GM18507 (cell line): Measurements from ENCODE around the gene TP53BP2.
"Not testable (repeated sequence)": the region's sequence is repeated elsewhere in the genome, so short reads cannot be mapped to it uniquely, and the experiment has no call there.

Experiments used
- DNase-seq: peaks from one replicate; pipeline ENCODE4 v3.0.0; 2011; ENCODE audit warnings: low read depth; ENCODE audit not compliant: insufficient read length; ENCODE audit errors: extremely low spot score
- FAIRE-seq: peaks from 2 replicates; lab custom pipeline; 2011; peaks lifted over from hg19 to GRCh38; lab: Jason Lieb, UNC

The TP53BP2 gene

DNA sequence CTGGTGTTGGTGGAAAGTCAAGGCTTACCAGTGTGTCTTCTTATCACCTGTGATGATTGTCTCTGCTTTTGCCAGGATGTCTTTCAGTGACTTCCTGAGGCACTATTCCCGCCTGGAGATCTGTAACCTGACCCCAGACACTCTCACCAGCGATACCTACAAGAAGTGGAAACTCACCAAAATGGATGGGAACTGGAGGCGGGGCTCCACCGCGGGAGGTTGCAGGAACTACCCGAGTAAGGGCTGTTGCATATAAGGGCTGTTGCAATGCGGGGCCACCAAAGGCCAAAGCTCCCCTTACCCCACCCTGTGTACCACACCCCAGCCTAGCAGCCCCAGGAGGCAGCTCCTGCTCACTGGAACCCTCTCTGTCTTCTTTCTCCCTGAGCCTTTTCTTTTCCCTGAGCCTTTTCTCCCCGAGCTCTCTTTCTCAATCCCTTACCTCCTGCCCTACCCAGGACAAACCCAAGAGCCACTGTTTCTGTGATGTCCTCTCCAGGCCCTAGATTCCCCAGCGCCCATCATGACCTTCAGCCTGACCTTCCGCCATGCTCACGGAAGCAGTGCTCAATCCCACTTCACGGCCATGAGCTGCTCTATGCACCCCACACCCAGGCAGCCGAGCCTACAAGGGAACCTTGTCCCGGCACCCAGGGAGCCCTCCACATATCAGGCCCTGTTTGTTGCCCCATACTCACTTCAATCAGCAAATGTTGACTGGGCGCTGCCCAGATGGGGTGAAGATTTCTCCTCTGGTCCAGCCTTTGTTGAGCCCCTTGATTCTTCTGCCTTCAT is 92.8 kb downstream of the TP53BP2 start:
- no peak for FAIRE-seq
- DNase-seq = no peak

GRCh38 chr1:223751696-223752095 is 94.1 kb downstream of the TP53BP2 start:
- FAIRE-seq (no peak), DNase-seq (no peak)

- FAIRE-seq (no peak), DNase-seq (no peak)
These were observed 94.8 kb downstream of the TP53BP2 start for GRCh38 chr1:223750730-223751570.

- FAIRE-seq = peak; percentile 69
- peak; percentile 47 for DNase-seq
These were observed 96.7 kb downstream of the TP53BP2 start for GRCh38 chr1:223748773-223749733.

DNA sequence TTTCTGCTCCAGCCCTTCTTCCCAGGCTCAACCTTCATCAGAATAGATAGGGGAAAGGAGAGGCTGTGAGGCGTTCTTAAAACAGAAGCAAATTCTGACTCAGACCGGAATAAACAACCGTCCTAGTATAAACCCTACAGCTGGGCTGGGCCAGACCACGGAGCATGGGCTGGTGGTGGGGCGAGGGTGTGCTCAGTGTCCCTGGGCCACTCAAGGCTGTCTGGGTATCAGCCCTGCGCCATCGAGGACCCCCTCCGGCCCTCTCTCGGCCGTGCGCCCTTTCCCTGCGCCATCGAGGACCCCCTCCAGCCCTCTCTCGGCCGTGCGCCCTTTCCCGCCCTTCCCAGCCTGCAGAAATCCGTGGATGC is 97.4 kb downstream of the TP53BP2 start:
- DNase-seq (no peak), FAIRE-seq (no peak)

DNA sequence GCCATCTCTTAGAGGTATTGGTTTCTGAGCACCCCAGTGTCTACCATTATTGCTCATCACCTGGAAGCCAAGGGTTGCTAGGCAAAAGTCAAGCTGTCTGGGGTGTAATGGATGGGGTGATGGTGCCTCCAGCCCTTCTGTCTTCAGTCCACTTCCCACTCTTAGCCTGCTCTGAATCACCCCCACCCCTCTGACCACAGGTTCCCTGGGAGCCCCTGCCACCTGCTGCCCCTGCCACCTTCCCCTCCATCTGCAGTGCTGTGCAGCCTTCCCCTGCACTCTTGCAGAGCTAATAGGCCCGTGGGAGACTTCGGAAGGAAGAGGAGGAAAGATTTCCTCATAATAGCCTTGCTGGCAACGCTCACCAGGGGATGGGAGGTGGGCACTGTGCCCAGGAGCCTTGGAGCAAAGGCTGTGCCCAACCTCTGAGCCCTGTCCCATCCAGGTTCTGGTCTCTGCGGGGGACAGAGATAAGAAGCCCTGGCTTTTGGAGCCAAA is 97.9 kb downstream of the TP53BP2 start:
- DNase-seq = no peak
- FAIRE-seq = no peak

DNA sequence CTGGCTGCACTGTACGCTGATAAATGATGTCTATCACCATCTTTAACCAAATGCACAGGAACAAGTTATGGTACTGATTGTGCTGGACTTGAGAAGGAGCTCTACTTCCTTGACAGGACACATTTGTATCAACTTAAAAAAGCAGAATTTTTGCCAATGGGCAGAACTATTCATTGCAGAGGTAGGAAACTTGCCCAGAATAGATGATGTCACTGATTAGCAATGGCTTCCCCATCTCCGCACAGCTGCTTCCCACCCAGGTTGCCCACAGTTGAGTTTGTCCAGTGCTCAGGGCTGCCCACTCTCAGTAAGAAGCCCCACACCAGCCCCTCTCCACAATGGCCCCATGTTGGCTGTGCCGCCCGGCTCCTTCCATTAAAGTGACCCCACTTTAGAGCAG is 100.0 kb downstream of the TP53BP2 start:
- DNase-seq (no peak), FAIRE-seq (no peak)

DNA sequence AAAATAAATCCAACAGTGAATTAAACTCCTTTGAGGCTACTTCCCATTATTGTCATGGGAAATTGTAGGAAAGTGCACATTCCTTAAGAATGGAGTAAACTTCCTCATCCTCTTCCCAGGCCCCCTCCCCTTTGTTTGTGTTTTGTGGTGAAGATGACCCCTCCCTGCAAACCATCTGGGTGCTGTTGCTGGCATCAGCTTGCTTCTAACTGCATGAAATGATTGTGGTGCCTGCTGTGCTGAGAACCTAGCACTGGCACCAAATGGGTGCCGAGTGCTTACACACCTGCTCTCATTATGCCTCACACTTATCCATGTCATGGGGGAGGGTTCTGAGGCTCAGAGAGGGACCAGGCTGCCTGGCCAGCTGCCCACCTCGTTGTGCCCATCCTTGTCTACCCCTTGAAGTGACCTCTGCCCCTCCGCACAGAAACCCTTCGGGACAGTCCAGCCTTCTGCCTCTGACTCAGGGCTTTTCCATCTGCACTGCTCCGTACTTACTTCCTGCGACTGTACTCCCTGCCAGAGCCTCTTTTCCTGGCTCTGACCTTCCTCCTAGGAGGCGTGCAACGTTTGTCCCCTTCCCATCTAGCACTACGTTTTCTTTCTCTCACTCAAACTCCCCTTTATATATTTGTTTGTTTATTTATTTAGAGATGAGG is 102.8 kb downstream of the TP53BP2 start:
- no peak for DNase-seq

DNA sequence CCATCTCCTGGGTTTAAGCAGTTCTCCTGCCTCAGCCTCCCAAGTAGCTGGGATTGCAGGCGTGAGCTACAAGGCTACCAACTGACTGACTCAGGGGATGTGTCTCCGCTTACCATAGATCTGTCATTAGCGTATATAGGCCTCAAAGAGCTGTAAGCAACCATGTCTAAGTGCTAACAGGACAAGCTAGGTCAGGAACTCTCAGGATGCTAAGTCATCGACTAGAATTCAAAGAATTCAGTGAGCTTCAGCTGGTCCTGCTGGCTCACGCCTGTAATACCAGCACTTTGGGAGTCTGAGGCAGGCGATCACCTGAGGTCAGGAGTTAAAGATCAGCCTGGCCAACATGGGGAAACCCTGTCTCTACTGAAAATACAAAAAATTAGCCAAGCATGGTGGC is 103.9 kb downstream of the TP53BP2 start:
- no peak for DNase-seq
- no peak for FAIRE-seq

More for the DNA sequence above, 102.8 kb downstream of the TP53BP2 start:
- no peak for FAIRE-seq

GRCh38 chr1:223740038-223740736 is 105.6 kb downstream of the TP53BP2 start:
- not testable (repeated sequence) for FAIRE-seq, DNase-seq

- no peak for DNase-seq
These were observed 106.2 kb downstream of the TP53BP2 start for GRCh38 chr1:223739366-223740037.

GRCh38 chr1:223738465-223739365 is 107.0 kb downstream of the TP53BP2 start:
- no peak for FAIRE-seq
- no peak for DNase-seq

More at GRCh38 chr1:223739366-223740037, 106.2 kb downstream of the TP53BP2 start:
- FAIRE-seq = no peak

DNA sequence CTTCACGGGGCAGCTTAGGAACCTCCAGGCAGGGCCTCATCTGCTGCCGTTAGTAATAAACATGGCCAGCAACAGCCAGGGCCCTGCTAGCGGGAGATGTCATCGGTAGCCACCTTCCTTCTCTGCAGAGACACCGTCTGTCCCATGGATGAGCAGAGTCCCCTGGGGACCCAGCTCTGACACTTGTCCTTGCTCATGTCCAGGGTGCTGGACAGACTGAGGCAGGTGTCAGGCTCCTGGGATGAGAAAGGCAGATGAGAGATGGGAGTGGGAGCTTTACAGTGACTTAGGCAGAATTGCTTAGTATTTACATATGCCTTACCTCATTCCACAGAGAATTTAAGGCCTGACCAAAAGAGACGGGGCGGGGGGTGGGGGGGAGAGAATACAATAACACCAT is 108.4 kb downstream of the TP53BP2 start:
- DNase-seq (no peak), FAIRE-seq (no peak)

DNA sequence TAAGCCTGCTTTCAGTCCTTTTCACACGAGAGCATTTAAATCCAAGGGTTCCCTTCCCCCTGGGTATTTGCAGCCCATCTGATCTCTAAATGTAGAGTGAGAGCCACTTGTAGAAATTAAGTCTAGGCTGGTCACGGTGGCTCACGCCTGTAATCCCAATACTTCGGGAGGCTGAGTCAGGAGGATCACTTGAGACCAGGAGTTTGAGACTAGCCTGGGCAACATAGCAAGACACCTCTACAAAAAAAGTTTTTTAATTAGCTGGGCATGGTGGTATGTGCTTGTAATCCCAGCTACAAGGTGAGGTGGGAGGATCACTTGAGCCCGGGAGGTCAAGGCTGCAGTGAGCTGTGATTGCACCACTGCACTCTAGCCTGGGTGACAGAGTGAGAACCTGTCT is 109.1 kb downstream of the TP53BP2 start:
- not testable (repeated sequence) for FAIRE-seq, DNase-seq

- no peak for DNase-seq
- no peak for FAIRE-seq
These were observed 111.6 kb downstream of the TP53BP2 start for GRCh38 chr1:223733898-223734852.
